HG03103 (cell line): ENCODE measurements around the gene ERCC6.
A peak's percentile ranks its signal among the peaks of the same experiment; 100 is the strongest.

ENCODE experiments used
- ATAC-seq: cut with Tn5 transposase; IDR thresholded peaks from one replicate; pipeline ENCODE4 v1.9.1; 2021; ENCODE audit warnings: low read depth; ENCODE audit not compliant: unreplicated experiment

The ERCC6 gene

GRCh38 chr10:49550563-49550962, 11.6 kb upstream of the ERCC6 start:
- ATAC-seq = no peak

GRCh38 chr10:49549640-49550346, 10.9 kb upstream of the ERCC6 start:
- no peak for ATAC-seq

- ATAC-seq = no peak
Measured at GRCh38 chr10:49543604-49544003, 4.7 kb upstream of the ERCC6 start.

GRCh38 chr10:49542353-49542752, 3.4 kb upstream of the ERCC6 start:
- no peak for ATAC-seq

- ATAC-seq = no peak
Measured at GRCh38 chr10:49541762-49542161, 2.8 kb upstream of the ERCC6 start.

DNA sequence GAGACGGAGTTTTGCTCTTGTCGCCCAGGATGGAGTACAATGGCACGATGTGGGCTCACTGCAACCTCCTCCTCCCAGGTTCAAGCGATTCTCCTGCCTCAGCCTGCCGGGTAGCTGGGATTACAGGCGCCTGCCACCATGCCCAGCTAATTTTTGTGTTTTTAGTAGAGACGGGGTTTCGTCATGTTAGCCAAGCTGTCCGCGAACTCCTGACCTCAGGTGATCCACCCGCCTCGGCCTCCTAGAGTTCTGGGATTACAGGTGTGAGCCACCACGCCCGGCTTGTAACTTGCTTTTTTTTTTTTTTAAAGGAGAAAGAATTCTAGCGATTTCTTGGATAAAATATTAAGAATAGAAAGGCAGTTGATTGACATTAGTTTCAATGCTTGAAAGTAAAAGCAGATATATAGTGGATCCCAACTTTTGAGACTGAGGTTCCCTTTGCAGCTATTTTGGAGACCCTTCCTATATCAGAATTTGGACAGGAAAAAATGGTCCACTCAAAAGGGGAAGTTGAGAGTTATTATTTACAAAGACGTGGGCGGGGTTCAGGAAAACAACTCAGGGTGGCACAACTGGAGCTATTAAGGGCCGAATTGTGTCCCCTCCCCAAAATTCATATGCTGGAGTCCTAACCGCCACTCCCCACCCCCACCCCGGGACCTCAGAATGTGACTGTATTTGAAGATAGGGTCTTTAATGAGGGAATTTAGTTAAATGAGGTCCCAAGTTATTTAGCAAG, 1.3 kb upstream of the ERCC6 start:
- ATAC-seq = no peak

GRCh38 chr10:49539320-49539885, 482 bp upstream of the ERCC6 start:
- ATAC-seq = peak; percentile 1

DNA sequence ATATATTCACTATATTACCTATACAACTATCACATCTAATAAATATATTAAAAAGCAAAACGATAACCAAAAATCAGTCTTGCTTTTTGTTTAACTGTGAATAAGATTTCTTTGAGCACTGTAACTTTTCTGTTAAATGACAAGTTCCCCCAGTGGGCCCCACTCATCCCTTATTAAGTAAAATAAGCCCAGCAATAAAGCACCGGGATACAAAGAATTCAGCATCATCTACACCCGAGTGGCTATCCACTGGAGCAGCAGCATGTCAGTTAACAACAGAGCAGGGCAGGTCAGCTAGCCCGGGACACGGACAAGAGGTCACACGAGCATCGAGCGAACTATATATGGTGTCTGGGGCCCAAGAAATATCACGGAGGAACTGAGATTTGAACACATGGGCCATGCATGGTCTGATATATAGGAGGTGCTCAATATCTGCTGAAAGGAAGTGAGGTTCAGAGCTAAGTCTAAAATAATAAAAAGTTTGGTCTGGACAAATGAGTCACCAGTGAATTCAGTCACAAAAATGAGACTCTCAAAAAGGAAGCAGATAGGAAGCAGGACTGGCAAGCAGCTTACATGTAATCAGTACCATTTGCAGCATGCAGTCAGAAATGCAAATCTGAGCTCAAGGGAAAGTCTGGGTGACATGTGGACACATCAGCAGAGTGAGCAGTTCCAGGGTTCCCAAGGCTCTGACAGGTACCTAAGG, 4.1 kb downstream of the ERCC6 start:
- peak; percentile 56 for ATAC-seq

DNA sequence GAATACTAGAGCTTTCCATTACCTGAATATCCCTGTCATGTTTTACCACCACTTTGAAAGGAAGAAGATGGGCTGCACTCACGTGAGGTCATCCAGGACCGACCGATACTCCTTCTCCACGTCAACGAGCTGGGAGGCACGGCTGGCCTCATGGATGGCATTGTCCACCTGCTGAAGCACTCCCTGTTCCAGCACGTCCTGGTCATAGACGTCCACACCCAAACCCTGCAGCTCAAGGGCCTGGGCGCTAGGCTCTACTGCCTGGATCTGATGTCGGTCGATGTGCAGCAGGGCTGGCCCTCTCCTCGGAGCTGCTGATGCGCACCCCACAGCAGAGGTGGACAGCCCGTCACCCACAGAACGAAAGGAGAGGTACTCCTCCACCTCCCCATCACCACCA, 6.5 kb downstream of the ERCC6 start:
- no peak for ATAC-seq

DNA sequence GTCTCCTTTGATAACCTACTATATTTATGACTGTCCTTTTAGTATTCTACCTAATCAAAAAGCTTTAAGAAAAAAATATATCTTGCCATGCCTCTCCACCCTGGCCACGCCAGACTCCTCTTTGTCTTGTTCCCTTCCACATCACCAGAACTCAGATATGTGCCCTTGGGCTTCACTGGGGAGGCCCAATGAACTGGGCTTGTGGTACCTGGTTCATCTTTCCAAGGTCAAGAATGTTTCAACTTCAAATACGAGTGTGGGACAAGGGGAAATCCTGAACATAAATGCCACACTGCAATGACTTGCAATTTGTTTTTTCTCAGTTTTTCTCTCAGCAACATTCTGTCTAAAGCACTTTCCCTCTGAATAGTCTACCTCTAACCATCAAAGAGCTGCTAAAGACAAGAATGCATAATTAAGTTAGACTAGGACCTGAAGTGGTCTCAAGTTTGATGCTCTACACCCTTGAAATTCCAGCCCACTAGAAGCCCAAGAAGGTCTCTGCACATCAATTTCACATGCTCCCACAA, 9.9 kb downstream of the ERCC6 start:
- no peak for ATAC-seq

GRCh38 chr10:49527850-49528249, 11.1 kb downstream of the ERCC6 start:
- no peak for ATAC-seq

- no peak for ATAC-seq
Measured at GRCh38 chr10:49527061-49527460, 11.9 kb downstream of the ERCC6 start.

- ATAC-seq = no peak
Measured at GRCh38 chr10:49526619-49527018, 12.3 kb downstream of the ERCC6 start.

GRCh38 chr10:49524496-49524895, 14.4 kb downstream of the ERCC6 start:
- ATAC-seq = no peak

DNA sequence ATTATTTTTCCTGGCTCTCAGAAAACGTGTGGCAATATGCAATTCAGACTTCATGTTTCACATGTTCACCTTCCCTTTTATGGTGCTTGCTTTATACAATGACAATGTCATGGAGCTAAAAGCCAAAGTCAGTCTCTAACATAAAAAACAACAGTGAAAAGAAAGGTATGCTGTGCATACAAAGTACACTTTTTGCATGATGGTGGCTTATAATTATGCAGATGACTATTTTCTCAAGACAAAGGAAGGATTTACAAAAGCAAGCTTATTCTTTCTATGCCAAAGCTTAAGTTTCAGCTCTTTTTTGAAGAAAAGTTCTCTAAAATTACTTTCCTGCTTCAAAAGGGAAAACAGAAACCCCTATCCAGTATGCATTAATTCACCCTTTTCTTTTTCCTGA, 15.6 kb downstream of the ERCC6 start:
- ATAC-seq = no peak

- ATAC-seq = no peak
Measured at GRCh38 chr10:49521062-49521461, 17.9 kb downstream of the ERCC6 start.

DNA sequence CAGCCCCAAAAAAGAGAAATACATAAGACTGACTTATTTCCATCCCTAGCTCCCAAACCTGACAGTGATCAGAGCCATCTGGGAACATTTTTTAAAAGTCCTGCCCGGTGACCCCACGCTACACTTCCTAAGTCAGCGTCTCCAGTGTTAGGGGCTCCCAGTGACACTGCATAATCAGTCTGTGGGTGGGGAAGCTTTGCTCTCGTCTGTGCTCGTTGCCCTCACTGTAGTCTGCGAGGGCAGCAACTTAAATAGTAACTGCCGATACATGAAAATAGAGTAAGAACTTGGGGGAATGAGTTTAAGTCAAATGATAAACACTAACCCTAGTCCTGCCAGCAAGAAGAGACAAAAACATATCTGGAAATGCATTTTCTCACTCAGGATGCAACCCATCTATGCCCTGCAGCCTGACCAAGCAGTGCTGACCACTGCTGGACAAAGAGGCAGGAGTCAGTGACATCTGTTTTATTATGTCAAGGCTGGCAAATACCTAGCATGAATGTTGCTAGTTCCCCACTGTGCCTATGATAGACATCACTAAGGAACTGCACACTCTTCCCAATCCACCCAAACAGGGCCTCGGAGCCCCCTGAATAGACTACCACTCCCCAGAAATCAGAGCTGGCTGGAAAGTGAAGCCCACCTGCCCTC, 18.7 kb downstream of the ERCC6 start:
- ATAC-seq = no peak

- no peak for ATAC-seq
Measured at GRCh38 chr10:49519717-49520116, 19.2 kb downstream of the ERCC6 start.

- no peak for ATAC-seq
Measured at GRCh38 chr10:49518982-49519578, 19.8 kb downstream of the ERCC6 start.

- ATAC-seq = no peak
Measured at GRCh38 chr10:49518566-49518965, 20.4 kb downstream of the ERCC6 start.
